Psoas muscle (tissue), 8 donors: ENCODE measurements around the gene EPHB2. TPM values are rescaled to one million over a fixed set of nuclear protein-coding genes. Genes with fewer than 3 reads are reported as not detected.

ENCODE experiments used
- ATAC-seq, 4 donors: fragments of 200-7000 bp; cut with Tn5 transposase; one replicate each; pipeline ENCODE4 v1.9.1; 2020; ENCODE audit warnings: moderate library complexity in 3 of 4, mild to moderate bottlenecking in 2 of 4
- DNase-seq, 2 donors: peaks; one replicate each; pipeline ENCODE4 v3.0.0-alpha.2; 2020
- H3K27ac ChIP-seq: fragments of 200-600 bp; one replicate; pipeline ENCODE4 v1.8.0; 2022
- H3K27me3 ChIP-seq, 3 donors: fragments of 200-600 bp in 1 of 3; one replicate each; pipeline versions ENCODE4 v1.6.1 to v1.8.0; 2013 to 2022; ENCODE audit warnings: low read length in 2 of 3, mild to moderate bottlenecking in 2 of 3, moderate library complexity in 1 of 3; ENCODE audit not compliant: insufficient read depth in 3 of 3
- H3K36me3 ChIP-seq, 2 donors: fragments of 200-600 bp in 1 of 2; one replicate each; pipeline versions ENCODE4 v1.6.1 to v1.8.0; 2013 to 2022; ENCODE audit warnings: low read depth in 1 of 2, mild to moderate bottlenecking in 1 of 2, moderate library complexity in 1 of 2; ENCODE audit not compliant: insufficient read depth in 1 of 2
- H3K4me1 ChIP-seq: fragments of 200-600 bp; one replicate; pipeline ENCODE4 v1.8.0; 2022
- H3K4me3 ChIP-seq: fragments of 200-600 bp; one replicate; pipeline ENCODE4 v1.8.0; 2022; ENCODE audit warnings: mild to moderate bottlenecking
- H3K9me3 ChIP-seq: fragments of 200-600 bp; one replicate; pipeline ENCODE4 v1.8.0; 2022
- WGBS, 3 donors: extraction: QIAGEN DNeasy Blood & Tissue Kit; methylation state at CpG; one replicate each; pipeline versions ENCODE4 v1.1.6 to v1.1.7; 2013; 5-methylcytosine and 5-hydroxymethylcytosine counted together
- intact Hi-C, 2 donors: fragments of 100-400 bp; cut with DNase I; formaldehyde crosslinking; loops; one replicate each; pipeline versions ENCODE4 v1.11.0 to v1.14.2; 2022
- polyA plus RNA-seq, 3 donors: library from polyadenylated mRNA; stranded (reverse); fragments of 200-250 nt; gene quantifications; one replicate each; pipeline ENCODE4 v1.2.3, GENCODE V29; 2013
- total RNA-seq, 4 donors: library from RNA; stranded (reverse); fragmentation: NEBNext Ultra II Directional in 2 of 4; extraction: Animal tissue kit (Norgen Biotek cat#: 25700) in 2 of 4; gene quantifications; one replicate each; pipeline versions ENCODE4 v1.2.1 to v1.2.4, GENCODE V29; 2021 to 2023
- TF ChIP-seq, protein P1 (sequence below): fragments of 200-600 bp; IDR thresholded peaks from one replicate; pipeline ENCODE4 v1.8.0; 2022; ENCODE audit warnings: antibody characterized with exemption
- donor health status: healthy with polysubstance abuse.
- donor health status: DM: no; HTN: no; CAD: no; lungs with moderate emphysema.
- donor health status: Bipolar disorder and iron deficiency.
- donor health status: healthy.
- donor health status: DM: yes; HTN: yes; CAD: no.
- donor health status: DM: no; HTN: no; CAD: no.
- donor health status: DM: no; HTN: no; CAD: no.
- donor health status: DM: yes; HTN: yes; CAD: no.

Gene EPHB2
- total and polyA plus RNA-seq, 7 donors: 0.06 to 2.1 (median 0.48) TPM; not detected in 1

DNA sequence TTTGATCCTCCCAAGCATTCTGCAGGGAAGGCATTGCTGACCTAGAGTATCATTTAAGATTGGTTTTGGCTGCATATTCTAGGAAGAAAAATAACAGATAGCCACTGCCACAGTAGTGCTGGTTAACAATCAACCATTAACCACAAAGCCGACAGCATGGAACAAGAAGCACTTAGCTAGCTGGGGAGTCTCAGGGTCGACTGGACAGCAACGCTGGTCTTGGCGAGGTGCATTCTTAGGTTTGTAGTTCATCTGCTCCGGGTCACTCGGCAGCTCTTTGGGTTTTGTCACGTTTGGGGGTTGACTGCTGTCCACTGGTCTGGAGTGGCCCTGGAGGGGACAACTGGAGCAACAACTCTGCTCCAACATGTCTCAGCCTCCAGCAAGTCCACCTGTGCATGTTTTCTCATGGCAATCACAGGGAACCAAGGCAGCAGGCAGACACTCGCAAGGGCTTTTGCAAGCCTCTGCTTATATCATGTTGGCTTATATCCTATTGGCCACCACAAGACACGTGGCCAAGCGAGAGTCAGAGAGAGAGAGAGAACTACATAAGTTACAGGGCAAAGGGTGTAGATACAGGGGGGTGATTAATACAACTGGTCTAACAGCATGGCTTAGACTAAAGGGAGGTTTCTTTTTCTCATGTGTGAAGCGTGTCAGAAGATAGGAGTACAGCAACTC is 162.5 kb downstream of the EPHB2 start:
- Histone ChIP-seq H3K4me1 (peaks cover 4% of the 10 kb centered on the region), H3K36me3 (no peaks in the 10 kb centered on the region), H3K27ac (no peak overlapping the region), H3K4me3 (no peak overlapping the region), H3K27me3 (peaks cover 0 to 24% (median 0%) of the 10 kb centered on the region in 3 donors), H3K9me3 (no peaks in the 10 kb centered on the region)
- intact Hi-C loops: no loop called here
- TF ChIP-seq, protein P1, sequence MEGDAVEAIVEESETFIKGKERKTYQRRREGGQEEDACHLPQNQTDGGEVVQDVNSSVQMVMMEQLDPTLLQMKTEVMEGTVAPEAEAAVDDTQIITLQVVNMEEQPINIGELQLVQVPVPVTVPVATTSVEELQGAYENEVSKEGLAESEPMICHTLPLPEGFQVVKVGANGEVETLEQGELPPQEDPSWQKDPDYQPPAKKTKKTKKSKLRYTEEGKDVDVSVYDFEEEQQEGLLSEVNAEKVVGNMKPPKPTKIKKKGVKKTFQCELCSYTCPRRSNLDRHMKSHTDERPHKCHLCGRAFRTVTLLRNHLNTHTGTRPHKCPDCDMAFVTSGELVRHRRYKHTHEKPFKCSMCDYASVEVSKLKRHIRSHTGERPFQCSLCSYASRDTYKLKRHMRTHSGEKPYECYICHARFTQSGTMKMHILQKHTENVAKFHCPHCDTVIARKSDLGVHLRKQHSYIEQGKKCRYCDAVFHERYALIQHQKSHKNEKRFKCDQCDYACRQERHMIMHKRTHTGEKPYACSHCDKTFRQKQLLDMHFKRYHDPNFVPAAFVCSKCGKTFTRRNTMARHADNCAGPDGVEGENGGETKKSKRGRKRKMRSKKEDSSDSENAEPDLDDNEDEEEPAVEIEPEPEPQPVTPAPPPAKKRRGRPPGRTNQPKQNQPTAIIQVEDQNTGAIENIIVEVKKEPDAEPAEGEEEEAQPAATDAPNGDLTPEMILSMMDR: no peak
- ATAC-seq (no peak), DNase-seq (no peak)
- WGBS, 3 donors: 77 to 86% (median 82%) methylated on average over 11 of the region's 11 CpGs

DNA sequence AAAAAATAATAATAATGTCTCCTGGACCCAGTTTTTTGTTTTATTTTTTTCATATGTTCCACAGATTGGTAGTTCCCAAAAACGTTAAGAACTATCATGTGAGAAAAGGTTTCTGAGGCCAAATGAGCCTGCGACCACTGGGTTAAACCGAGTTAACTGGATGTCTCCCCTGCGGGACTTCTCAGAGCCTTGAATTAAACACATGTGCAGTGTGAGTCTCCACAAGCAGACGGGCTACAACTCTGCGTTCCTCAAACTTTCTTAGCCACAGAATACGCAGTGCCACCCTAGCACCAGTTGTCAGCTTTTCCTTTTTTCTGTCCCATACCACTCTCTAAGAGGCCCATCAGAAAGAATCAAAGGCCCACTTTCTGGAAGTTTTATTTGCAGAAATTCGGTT is 164.1 kb downstream of the EPHB2 start:
- Histone ChIP-seq H3K27me3 (peaks cover 0 to 24% (median 0%) of the 10 kb centered on the region in 3 donors), H3K27ac (no peak overlapping the region), H3K4me3 (no peak overlapping the region), H3K4me1 (peaks cover 4% of the 10 kb centered on the region), H3K36me3 (no peaks in the 10 kb centered on the region), H3K9me3 (no peaks in the 10 kb centered on the region)
- WGBS, 3 donors: 80 to 84% (median 84%) methylated on average over 8 of the region's 8 CpGs
- intact Hi-C loops: no loop called here
- TF ChIP-seq, protein P1: no peak
- DNase-seq (no peak), ATAC-seq (no peak)

DNA sequence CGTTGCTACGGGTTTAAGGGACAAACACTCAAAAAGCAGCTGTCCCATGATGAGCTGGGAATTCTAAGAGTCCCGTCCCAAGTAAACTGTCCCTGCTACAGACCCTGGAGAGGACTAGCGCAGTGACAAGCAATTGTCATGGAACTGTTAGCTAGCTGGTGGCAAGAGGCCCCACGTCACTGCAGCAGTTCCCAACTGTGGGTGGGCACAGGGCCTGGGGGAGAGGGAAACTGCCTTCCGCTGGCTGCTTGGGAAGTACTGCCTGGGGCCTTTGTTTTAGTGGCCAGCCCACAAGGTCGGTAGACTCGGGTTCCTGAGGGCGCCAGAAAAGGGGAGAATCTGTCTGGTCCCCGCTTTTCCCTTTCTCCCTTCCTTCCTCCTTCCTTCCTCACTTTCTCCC is 164.6 kb downstream of the EPHB2 start:
- WGBS, 3 donors: 56 to 71% (median 59%) methylated on average over 9 to 10 of the region's 10 CpGs
- Histone ChIP-seq H3K27me3 (peaks cover 0 to 24% (median 0%) of the 10 kb centered on the region in 3 donors), H3K27ac (no peak overlapping the region), H3K4me3 (no peak overlapping the region), H3K36me3 (no peaks in the 10 kb centered on the region), H3K9me3 (no peaks in the 10 kb centered on the region), H3K4me1 (peaks cover 2% of the 10 kb centered on the region)
- intact Hi-C loops: no loop called here
- TF ChIP-seq, protein P1: no peak
- no peak for DNase-seq
- ATAC-seq: no peak

DNA sequence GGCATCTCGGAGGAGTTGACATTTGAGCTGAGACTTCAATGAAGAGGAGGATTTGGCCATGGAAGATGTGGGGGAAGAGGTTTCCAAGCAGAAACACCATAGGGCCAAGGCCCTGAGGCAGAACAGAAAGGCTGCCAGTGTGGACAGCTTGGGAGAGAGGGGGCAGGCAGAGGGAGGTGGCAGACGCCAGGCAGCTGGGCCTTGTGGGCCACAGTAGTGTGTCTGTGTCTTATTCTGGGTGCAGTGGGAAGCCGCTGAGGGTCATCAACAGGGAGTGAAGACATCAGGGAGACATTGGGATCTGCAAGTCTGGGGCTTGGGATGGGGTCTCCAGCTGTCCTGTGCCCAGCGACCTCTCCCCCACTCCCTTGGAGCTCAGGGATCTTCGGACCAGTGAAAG is 165.2 kb downstream of the EPHB2 start:
- DNase-seq (no peak), ATAC-seq (no peak)
- TF ChIP-seq, protein P1: no peak
- H3K27me3 ChIP-seq: peaks cover 0 to 24% (median 0%) of the 10 kb centered on the region in 3 donors
- H3K36me3 ChIP-seq: no peaks in the 10 kb centered on the region
- no peaks in the 10 kb centered on the region for H3K4me1 ChIP-seq
- WGBS, 3 donors: 67 to 77% (median 74%) methylated on average over 4 to 5 of the region's 5 CpGs
- intact Hi-C loops: no loop called here
- no peak overlapping the region for H3K27ac ChIP-seq
- no peak overlapping the region for H3K4me3 ChIP-seq
- no peaks in the 10 kb centered on the region for H3K9me3 ChIP-seq
